GM10266 (cell line): ENCODE results near the gene IRF2BP2.

Experiments
- DNase-seq: peaks from one replicate; pipeline ENCODE4 v3.0.0; 2012; ENCODE audit errors: extremely low spot score
- TF ChIP-seq, protein P1 (sequence below): IDR thresholded peaks from 2 replicates; pipeline ENCODE4 v1.5.1; 2012; ENCODE audit warnings: mild to moderate bottlenecking, low read depth; ENCODE audit not compliant: control insufficient read depth, insufficient read depth; ENCODE audit errors: missing control alignments

The IRF2BP2 gene

DNA sequence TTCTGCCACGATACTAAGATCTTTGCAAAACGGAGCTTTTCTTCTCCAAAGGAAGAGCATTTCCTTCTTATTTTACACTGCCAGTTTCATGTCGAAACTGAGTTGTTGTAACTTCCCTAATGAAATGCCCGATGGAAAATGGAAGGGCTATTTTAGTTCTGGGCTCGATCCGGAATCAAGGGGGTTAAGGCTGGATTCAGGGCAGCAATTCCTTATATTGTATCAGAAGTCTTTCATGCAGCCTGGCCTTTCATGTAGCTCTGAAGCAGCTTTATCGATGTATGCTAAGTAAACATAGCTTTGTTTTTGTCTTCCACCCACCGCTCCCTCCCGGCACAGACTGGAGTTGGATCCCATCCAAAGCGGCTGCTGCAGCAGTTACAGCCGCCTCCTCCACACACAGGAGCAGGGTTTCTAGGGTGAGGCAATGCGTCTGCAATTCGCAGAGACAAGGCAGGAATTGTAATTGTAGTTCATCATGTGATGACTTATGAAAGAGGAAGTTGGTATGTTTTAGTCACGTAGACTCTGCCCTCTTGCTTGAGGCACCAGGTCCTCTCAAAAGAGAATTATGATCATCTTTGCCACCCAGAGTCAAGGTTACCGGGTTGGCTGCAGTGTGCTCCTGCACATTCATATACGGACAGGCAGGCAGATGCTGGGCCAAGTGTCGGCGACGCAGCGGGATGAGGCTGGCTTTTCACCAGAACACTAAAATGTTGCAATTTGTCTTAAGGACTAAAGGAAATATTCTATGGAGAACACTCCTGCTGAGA, 2.6 kb upstream of the IRF2BP2 start:
- TF ChIP-seq, protein P1, sequence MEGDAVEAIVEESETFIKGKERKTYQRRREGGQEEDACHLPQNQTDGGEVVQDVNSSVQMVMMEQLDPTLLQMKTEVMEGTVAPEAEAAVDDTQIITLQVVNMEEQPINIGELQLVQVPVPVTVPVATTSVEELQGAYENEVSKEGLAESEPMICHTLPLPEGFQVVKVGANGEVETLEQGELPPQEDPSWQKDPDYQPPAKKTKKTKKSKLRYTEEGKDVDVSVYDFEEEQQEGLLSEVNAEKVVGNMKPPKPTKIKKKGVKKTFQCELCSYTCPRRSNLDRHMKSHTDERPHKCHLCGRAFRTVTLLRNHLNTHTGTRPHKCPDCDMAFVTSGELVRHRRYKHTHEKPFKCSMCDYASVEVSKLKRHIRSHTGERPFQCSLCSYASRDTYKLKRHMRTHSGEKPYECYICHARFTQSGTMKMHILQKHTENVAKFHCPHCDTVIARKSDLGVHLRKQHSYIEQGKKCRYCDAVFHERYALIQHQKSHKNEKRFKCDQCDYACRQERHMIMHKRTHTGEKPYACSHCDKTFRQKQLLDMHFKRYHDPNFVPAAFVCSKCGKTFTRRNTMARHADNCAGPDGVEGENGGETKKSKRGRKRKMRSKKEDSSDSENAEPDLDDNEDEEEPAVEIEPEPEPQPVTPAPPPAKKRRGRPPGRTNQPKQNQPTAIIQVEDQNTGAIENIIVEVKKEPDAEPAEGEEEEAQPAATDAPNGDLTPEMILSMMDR: no peak

DNA sequence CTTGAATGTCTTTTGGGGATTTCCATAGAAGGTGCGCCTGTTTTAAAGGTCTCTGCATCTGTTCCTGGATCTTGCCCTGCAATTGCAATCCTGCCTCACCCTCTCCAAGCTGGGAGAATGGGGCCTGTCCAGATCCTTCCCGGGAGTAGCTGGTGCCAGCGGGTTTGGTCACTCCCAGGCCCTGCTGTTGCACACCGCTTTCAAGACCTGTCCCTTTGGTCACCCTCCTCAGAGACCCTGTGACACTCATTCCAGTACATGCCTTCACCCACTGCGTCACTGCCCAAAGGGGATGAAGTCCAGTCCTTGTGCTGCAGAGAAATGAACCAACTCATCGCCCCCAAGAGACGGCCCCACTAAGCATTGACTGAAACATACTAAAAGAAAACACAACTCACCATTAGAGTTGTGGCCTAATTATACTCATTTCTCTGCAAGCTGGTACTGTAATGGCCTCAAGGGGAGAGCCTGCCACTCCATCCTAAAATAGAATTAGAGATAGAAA, 1.9 kb upstream of the IRF2BP2 start:
- TF ChIP-seq, protein P1: no peak
- no peak for DNase-seq

More for the DNA sequence above, 2.6 kb upstream of the IRF2BP2 start:
- peak; percentile 75 for DNase-seq

DNA sequence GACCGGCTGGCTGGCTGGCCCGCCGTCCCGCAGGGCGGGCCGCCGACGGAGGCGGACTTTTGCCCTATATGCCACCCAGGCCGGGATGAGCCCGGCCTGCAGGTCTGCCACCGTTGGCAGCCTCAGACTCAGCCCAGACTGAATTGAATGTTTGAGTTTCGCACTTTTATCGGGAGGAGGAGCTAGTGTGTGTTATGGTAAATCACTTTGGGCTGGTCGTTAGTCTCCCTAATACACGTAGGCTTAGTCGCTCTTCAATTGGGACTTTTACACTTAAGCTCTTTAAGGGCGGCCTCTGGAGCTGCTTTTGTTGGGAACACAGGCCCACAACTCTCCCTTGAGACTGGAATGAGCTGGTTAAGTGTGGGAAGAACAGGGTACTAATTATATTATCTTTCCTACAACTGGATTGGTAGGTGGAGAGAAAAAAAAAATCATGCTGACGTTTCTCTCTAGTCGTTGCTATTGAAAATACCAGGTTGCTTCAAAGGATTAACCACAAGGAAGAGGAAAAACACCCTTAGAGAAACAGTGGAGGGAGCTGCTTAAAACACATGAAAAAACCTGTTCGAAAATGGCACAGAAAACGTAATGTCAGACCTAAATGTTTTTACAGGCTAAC, 1.4 kb upstream of the IRF2BP2 start:
- DNase-seq: peak; percentile 74
- TF ChIP-seq, protein P1: no peak

DNA sequence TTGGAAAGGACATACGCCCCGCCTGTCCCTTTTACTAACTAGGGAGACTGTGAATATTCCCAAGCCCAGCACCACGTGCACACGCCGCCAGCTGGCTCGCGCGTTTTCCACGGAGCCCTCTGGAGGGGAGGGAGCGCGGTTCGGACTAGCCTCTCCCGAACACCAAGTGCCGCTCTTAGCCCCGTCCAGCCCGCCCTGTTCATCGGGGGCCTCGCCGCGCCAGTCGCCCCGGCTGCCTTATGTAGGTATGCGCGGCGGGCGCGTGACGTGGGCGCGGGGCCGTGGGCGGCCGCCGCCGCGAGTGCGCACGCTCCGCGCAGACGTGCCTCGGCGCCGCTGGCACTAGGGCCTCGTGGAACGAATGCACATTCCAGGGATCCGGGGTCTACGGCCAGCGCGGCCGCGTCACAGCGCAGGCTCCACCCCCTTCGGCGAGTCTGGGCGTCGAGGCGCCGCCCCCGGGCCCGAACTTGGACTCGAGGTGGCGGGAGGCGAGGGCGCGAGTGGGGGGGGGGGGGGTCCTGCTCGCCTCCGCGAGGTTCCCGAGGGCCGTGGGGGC, 767 bp upstream of the IRF2BP2 start:
- peak; percentile 94 for DNase-seq
- TF ChIP-seq, protein P1: no peak

DNA sequence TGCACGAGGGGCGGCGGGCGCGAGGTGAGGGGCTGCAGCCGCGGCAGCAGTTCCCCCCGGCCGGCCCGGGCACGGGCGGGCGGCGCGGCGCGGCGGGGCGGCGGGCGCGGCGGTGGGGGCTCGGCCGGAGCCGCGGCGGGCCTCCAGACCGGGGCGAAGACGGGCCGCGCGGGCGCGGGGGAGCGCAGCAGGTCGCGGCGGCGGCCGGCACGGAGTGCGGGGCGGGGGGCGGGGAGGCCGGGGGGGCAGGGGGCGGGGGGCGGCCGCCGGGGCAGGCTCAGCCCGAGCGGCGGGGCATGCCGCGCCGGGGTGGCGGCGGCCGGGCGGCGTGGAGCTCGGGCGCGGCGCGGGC, 311 bp downstream of the IRF2BP2 start:
- no peak for DNase-seq
- TF ChIP-seq, protein P1: no peak

DNA sequence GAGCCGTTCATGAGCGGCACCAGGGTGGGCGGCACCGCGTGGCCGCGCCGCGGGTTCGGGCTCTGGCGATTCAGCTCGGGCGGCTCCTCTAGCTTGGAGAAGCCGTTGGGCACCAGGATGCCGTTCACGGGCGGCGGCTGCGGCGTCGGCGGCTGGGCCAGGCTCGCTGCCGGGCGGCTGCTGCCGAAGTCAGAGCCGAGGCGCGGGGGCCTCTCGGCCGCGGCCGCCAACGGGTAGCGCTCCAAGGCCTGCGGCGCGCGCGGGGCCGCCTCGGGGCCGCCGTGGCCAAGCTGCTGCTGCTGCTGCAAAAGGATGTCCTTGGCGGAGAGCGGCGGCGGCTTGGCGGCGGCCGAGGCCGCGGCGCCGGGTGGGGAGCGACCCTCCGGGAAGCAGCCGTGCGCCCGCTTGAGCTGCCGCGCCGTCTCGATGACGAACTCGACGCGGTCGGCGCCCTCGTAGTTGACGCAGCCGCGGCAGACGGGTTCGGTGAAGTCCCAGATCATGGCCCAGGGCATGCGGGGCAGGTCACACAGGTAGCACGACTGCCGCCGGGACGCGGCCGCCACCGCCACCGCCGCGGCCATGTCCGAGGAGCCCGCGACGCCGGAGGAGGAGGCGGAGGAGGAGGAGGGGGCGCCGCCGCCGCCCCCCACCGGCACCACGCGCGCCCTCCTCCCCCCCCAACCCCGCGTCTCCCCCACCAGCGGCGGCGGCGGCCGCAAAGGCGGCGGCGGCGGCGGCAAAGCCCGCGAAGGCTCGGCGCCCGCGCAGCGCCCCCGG, 877 bp downstream of the IRF2BP2 start:
- TF ChIP-seq, protein P1: no peak
- DNase-seq: peak; percentile 59
